Iris pigment epithelial cell (primary cell): Measurements from ENCODE around the gene BRD3OS.

Experiments used
- DNase-seq: peaks from one replicate; pipeline ENCODE4 v3.0.0-alpha.2; 2011; ENCODE audit warnings: low read depth

The BRD3OS gene

DNA sequence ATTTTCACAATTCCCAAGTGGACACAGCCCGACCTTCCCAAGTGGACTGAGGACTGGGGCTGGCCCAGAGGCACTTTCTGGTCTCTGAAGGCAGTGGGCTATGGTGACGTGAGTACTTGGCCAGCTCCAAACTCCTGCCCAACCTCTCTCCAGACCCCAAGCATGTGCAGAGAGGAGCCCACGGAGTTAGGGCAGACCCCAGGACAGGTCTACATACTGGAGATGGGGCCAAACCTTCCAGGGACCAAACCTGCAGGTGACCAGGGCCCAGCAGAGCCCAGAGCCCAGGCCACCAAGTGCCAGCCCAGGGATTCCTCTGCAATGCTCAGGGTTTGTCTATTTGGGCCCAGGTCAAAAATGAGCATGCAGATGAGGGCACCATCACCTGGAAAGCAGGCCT, 27.2 kb downstream of the BRD3OS start:
- DNase-seq = no peak

DNA sequence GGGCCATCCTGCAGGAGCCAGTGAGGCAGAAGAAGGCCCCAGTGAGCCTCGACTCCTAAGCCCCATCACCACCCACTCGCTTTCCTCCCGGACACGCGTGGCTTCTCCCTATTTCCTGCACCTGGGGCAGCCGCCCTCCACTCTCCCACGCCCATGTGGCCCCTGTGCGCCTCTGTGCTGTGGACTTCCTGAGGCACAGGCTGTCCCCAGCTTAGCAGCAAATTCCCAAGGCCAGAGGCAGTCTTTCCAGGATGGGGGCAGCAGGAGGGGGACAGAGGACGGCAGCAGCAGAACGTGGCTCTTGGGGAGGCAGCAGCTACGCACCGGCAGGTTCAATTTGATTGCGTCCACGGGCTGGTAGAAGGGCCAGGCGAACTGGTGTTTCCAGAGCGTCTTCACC, 27.7 kb downstream of the BRD3OS start:
- DNase-seq = no peak

DNA sequence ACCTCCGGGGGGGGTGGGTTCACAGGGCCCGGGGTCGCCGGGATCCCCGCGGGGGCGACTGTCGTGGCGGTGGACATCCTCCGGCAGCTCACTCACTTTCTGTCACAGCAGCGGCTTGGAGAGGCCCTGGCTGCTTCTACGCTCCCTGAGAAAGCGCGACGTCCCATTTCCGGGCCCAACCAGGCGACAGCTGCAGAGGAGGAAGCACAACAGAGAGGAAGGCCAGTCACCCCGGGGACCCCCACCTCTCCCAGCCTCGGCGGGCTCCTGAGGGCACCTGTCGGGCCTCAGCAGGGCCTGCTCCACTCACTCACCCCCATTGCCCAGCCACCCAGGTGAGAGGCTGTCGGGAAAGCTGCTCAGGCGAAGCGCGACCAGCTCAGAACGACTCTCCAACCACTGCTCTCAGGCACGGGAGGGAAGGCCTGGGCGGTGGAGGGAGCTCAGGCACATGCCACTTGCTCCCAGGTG, 28.2 kb downstream of the BRD3OS start:
- DNase-seq = no peak

DNA sequence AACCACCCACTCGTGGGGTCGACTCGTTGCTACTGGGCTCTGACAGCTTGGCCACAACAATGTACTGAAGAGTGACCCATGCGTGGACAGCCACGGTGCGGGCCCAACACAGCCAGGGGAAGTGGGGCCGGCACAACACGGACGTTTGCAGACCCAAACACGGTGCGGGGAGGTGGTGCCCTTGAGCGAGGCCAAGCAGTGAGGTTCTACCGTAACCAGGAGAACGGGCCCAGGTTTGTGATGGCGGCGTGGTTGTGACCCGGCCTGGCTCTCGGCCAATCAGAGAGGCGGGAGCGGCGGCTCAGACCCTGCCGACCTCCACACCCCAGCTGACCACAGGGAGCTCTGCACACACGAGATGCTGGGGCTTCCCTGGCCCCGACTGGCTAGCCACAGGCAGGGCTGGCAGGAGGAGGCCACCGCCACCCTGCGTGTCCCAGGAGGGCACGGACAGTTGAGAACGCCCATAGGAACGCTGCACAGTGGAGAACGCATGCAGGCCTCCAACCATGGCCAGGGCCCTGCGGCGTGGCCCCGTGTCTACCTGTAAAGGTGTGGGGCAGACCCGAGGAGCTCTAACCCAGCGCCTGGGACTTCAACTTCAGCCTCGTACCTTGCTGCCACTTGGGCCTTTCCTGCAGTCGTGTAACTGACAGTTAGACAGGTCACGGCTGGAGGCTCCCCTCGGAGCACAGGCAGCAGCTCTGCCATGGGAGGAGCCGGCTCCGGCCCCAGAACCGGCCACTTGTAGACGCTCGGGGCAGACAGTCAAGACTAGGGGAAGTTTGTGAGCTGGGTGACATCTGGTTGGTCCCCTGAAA, 28.9 kb downstream of the BRD3OS start:
- no peak for DNase-seq

DNA sequence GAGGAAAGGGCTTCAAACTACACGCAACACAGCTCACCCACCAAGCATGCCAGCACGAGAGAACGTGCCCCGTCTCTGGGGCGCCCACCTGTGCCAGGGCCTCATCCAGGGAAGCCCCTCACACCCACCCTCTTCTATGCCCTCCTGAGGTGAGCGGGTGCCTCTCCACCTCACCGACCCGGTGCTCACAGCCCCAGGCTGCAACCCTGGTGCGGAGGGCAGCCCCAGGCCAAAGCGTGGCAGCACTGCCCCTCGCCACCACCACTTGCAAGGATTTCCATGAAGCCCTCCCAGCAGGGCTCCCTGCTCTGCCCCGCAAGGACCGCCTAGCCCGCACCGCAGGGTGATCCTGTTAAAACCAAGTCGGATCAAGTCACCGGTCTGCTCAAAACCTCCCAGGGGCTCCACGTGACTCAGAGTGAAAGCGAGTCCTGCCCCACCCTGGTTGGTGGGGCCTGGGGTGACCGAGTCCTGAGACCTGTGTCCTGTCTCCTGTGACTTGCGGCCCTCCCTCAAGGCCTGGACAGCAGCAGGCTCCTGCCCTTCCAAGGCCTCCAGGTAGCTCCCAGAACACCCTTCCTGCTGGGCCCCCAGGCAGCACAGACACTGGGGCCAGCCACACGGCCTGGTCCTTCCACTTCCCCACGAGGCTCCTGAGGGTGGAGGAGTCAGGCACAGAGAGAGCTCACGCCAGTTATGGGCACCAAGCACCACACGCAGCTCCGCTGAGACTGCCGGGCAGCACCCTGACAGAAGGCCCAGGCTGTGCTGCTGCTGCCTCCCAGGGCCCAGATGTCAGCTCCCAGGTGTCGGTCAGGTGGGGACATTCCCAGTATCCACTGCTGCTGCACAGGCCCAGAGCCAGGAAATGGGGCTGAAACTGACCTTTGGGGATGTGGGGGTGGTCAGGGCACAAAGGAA, 29.9 kb downstream of the BRD3OS start:
- no peak for DNase-seq

DNA sequence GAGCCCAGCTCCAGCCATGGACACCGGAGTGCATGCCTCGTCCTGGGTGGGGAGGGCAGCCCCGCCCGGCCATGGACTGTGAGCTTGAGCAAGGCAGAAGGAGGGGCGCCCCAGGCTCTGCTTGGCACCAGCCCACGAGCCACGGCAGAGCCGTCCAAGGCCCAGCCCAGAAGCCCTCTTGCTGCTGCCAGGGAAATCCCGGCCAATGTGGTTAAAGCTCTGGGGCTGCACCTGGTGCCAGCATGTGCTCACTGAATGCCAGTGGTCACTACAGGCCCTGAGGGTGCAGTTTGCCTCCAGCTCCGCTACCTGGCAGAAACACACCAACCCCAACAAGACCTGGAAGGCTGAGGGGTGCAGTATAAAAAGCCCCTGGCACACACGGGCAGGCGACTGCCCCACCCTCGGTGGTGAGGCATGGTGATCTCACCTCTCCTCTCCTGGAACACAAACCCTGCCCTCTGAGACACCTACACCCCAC, 30.7 kb downstream of the BRD3OS start:
- DNase-seq = peak; percentile 82

DNA sequence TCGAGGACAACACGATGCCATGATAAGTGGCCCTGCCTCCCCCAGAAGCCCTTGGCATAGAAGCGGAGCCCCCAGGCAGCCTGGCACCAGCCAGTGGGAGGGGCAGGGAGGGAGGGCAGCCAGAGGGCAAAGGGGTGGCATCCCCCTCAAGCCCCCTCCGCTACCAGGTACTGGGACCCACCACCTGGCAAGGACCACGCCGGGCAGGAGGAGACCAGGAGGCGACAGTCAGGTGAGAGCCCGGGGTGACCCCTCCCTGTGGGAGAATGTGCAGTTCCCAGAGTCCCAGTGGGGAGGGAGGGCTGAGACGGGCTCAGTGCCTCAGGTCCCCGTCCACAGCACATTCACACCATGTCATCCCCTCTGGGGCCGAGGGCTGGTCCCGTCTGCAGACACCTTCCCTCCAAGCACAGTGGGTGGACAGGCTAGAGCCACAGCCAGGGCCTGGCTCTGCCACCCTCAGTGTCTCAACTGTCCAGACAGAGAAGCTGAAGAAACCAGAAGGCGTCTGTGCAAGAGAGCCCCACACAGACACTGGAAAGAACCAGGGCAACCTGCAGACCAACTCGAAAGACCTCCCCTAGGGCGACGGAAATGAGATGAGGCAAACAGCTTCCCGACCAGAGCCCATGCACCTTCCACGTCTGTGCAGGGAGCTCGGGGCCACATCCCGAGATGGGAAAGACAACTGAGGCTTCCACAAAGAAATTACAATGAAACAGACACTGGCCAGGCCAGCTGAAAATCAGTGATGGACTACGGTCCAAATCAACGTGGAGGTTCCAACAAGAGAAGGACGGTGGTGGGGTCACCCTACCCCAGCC, 31.4 kb downstream of the BRD3OS start:
- DNase-seq = no peak

DNA sequence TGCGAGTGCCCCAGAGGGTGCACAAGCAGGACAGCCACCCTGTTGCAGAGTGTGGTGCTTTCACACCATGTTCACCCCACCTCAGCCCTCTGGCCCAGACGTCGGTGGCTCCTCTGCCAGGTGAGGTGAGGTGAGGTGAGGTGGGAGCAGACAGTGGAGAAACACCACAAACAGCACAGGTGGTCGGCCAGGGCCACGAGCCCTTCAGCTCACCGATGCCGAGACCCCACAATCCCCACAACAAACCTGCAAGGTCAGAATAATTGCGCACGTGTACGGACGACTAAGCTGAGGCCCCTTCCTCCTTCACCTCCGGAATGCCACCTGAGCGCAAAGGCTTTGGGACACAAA, 32.0 kb downstream of the BRD3OS start:
- DNase-seq = no peak

DNA sequence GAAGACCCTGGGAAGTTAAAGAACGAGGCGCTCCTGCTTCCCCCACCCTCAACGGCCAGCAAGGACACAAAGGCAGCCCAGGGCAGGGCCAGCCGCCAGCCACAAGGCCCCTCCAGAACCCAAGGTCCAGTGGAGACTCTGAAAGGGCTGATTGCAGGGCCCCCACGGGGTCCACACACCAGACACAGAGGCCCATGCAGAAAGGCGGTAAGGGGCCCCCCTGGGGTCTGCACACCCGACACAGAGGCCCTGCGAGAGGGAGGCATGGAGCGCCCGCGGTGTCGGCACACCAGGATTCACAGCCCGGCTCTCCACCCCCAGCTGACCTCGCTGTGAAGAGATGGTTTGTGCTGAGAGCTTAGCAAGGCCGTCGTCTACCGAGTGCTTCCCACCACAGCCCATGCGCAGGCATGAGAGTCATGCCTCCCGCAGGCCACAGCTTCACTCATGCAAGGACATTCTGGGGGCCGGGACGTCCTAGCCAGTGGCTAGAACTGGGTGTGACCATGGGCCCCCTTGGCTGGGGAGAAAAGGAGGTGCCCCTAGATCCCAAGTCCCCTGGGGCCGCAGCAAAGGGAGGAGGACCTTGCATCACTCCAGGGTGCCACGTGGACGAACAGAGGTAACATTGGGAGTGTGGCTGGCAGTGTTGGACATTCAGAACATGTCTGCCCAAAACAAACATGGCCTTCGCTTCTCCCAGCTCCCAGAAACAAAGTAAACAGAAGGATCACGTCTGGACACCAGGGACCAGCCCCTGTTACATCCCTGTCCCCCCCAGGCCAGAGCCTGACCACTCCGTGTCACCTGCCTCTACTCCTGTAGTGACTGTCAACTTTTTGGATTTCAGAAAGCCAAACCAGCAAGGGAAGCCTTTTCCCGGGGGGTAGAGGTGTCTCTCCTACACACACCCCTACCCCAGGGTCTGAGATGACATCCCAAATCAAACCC, 32.7 kb downstream of the BRD3OS start:
- DNase-seq = no peak

DNA sequence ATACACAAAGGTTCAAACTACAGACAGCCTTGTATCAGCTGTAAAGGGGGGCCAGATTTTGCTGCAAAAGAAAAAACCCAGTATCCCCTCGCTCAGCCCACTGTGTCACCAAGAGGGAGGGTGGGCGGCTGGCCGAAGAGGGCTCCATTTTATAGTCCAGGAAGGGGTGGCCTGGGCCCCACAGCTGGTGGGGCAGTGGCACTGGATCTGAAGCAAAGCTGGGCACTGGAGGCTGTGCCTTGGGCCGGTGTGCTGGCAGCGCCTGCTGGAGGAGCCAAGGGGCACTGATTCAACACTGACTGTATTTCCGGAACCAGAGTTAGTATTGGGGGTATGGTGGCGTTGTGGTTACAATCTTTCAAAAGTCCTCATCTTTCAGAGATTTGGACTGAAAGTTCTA, 33.4 kb downstream of the BRD3OS start:
- no peak for DNase-seq

DNA sequence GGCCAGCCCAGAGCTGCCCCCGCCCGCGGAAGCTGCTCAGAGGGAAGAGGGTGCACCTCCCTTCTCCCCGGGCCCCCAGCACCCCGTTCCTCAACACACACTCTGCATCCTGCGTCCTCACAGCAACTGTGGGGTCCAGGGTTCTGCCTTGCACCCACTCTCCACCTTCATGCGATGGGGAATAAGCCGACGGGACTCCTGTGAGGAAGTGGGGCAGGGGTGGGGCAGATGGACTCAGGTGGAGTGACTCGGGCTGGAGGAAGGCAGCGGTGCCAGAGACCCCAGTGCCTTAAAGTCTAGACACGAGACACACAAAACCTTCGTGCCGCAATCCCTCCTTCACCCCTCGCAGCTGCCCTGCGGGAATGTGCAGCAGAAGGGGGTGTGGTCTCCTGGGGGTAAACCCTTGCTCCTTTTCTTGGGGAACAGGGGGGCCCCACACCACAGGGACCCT, 33.9 kb downstream of the BRD3OS start:
- no peak for DNase-seq

DNA sequence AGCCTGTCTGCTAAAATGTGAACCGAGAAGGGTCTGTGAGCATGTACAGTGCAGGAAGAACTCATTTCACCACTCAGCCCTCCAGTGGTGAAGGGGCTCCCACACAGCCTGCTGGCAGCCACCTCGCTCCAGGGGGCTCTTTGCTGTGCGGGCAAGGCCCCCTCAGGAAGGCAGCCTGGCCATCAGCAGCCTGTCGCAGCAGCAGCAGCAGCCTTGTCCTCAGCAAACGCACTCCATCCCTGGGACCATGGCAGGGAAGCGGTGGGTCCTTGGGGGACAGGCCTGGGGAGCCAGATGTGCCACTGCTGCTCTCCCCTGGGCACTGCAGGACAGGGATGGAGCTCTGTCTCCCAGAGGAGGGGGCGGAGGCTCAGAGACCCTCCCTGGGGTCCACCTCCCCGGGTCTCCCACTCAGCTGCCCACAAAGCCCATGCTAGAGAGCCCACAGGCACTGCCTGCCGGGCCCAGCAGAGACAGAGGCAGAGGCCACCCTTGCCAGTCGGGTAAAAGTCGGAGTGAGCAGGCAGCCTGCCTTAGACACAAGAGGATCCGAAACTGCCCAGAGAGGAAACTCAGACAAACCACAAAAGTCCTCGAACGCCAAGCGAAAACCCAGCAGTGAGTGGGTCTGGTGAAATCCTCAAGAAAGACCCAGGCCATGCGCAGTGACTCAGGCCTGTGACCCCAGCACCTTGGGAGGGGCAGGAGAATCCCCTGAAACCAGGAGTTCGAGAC, 34.5 kb downstream of the BRD3OS start:
- no peak for DNase-seq

DNA sequence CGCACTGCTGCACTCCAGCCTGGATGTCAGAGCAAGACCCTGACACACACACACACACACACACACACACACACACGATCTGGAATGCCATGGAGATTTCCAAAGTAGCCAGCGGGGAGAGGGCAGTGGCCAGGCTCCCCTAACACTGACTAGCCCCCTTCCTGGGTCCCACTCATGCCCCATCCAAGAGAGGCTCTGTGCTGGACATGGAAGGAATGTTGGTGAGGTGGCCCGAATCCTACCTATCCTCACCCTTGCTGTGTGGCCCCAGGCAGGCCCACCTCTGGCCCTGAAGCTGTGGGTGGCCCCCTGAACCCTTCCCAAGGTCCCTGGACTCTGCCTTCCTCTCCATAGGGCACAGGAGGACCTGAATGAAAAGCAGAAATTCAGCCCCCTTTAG, 35.3 kb downstream of the BRD3OS start:
- no peak for DNase-seq

DNA sequence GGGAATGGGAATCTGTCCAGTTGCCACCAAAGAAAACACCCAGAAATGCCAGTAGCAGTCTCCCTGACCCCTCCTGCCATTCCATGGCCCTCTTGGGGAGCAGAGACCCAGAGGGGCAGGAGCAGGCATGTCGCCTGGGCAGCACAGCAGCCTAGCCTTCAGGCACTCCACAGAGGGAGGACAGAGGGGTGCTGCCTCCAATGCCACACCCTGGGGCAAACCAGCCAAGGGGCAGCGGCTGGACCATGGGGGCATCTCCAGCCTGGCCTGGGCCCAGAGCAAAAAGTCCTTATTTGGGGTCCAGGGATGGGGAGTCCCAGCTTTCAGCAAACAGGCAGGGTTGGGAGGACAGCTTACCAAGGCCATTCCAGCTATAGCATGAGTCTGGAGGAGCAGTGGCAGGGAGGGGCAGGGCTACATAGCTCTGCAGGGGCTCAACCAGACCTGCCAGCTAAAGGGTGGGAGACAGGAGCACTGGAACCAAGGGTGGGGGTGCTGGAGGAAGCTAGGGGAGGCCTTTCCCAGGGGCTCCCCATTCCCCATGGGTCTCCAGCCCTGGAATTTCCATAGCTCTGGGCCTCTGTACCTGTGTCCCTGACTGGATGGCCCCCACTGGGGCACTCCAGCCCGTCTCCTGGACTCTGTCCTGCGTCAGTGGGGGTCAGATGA, 35.9 kb downstream of the BRD3OS start:
- DNase-seq = no peak

DNA sequence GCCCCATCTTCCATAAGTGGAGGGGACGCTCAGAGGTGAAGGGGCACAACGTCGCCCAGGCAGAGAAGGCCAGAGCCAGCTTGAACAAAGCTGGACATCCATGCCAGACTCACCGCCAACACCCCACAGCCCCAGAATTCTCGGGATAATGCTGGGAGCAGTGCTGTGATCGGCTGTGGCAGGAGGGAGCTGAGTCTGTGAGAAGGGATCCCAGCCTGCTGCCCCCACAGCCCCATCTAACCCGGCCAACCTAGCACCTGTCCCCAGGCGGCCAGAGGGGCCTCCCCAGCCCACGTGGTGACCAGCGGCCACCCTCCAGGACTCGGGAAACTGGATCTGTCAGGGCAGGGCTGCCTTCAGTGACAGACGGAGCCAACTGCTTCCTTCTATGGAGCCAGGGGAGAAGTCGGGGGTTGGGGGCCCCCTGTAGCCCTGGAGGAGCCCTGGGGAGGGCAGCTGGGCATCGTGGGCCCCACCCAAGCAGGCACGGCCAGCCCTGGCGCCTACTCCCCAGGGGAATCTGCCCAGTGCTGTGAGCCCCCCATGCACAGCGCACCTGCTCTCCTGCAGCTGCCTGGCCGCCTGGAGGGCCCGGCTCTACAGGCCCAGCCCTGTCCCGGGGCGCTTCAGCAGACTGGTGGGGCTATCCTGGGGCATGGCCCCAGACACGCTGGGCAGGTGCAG, 36.5 kb downstream of the BRD3OS start:
- DNase-seq = no peak

DNA sequence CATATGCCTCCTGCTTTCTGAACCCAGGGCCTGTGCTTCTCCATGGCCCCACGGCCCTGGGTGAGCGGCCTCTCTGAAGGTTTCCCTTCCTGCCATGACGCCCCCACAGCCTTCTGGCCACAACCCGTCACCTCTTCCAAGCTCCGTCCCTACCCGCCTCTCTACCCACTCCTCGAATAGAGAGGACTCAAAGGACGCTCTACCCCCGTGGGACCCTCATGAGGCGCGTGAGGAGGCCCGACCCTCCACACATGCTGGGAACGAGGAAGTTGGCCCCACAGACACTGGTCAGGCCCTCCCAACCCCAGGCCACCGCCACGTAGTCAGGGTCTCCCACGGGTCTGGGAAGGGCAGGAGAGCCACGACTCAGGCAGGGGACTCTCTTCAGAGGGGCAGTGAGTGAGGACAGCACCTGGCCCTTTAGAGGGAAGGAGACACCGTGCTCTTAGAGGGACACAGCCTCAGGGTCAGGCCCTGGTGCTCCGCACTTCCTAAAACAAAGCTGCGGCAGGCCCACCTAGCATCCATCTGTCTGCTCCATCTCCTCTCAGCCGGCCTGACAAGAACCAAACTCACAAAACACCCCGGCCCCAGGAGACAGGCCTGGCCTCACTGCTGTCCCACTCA, 37.3 kb downstream of the BRD3OS start:
- DNase-seq = no peak

DNA sequence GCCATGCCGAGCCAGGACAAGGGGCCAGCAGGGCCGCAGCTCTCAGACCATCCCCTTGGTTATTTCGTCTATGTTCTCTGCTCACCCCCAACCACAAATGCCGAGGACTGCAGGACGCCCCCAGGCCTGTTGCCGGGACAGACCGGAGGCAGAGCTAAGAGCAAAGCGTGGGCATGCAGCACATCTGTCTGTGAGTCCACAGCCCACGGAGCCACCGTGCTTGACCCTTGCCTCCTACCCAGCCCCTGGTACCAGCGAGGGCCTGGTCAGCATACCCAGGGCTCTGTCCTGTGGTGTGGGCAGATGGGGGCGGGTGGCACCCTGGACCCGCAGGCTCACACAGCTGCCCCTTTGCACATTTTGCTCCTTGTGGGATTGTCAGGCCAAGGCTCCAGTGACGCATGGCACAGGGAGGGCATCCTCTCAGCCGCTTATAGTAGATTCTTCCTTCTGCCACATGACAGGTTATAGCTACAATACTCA, 37.8 kb downstream of the BRD3OS start:
- no peak for DNase-seq
